NCI-H1436 treated with DMSO at 0.1 percent for 48 hours (cell line): Measurements from ENCODE around the gene NFKBIZ.

Experiments
- DNase-seq: peaks from one replicate; lab custom pipeline; 2025; lab: John Stamatoyannopoulos, UW

NFKBIZ gene

GRCh38 chr3:101827211-101828174 is 21.8 kb upstream of the NFKBIZ start:
- DNase-seq, result peak; percentile 28

GRCh38 chr3:101828276-101828675 is 21.0 kb upstream of the NFKBIZ start:
- no peak for DNase-seq

- no peak for DNase-seq
Measured at GRCh38 chr3:101828691-101829436, 20.4 kb upstream of the NFKBIZ start.

GRCh38 chr3:101829437-101829830 is 19.9 kb upstream of the NFKBIZ start:
- DNase-seq, result no peak

- DNase-seq, result no peak
Measured at GRCh38 chr3:101829874-101830273, 19.4 kb upstream of the NFKBIZ start.

GRCh38 chr3:101833446-101833974 is 15.8 kb upstream of the NFKBIZ start:
- DNase-seq, result no peak

GRCh38 chr3:101835676-101836075 is 13.6 kb upstream of the NFKBIZ start:
- no peak for DNase-seq

GRCh38 chr3:101836160-101836559 is 13.2 kb upstream of the NFKBIZ start:
- no peak for DNase-seq

GRCh38 chr3:101836652-101837598 is 12.4 kb upstream of the NFKBIZ start:
- DNase-seq, result no peak

GRCh38 chr3:101838691-101839090 is 10.6 kb upstream of the NFKBIZ start:
- no peak for DNase-seq

GRCh38 chr3:101840066-101840465 is 9.2 kb upstream of the NFKBIZ start:
- no peak for DNase-seq

GRCh38 chr3:101842245-101842934 is 6.9 kb upstream of the NFKBIZ start:
- no peak for DNase-seq

- DNase-seq, result no peak
Measured at GRCh38 chr3:101842935-101843330, 6.4 kb upstream of the NFKBIZ start.

- no peak for DNase-seq
Measured at GRCh38 chr3:101845425-101845824, 3.9 kb upstream of the NFKBIZ start.

GRCh38 chr3:101846709-101847108 is 2.6 kb upstream of the NFKBIZ start:
- DNase-seq, result no peak

GRCh38 chr3:101847328-101847727 is 2.0 kb upstream of the NFKBIZ start:
- no peak for DNase-seq

GRCh38 chr3:101848326-101848725 is 988 bp upstream of the NFKBIZ start:
- no peak for DNase-seq

GRCh38 chr3:101849714-101850245 is 466 bp downstream of the NFKBIZ start:
- DNase-seq, result no peak

GRCh38 chr3:101850246-101851051 is 1.1 kb downstream of the NFKBIZ start:
- DNase-seq, result no peak
